ENCODE measurements around the gene MRPL36.
A peak's percentile ranks its signal among the peaks of the same experiment; 100 is the strongest.

The MRPL36 gene

GRCh38 chr5:1762883-1763547, 36.6 kb downstream of the MRPL36 start:
- DNase-seq: no peak

- DNase-seq: peak in 1 of 3 experiments; percentile 22
Observed at GRCh38 chr5:1762121-1762882, 37.3 kb downstream of the MRPL36 start.

- DNase-seq: no peak
Observed at GRCh38 chr5:1761453-1761755, 38.2 kb downstream of the MRPL36 start.

GRCh38 chr5:1760656-1761452, 38.8 kb downstream of the MRPL36 start:
- DNase-seq: no peak

- no peak for DNase-seq
Observed at GRCh38 chr5:1760231-1760630, 39.4 kb downstream of the MRPL36 start.

GRCh38 chr5:1759378-1759970, 40.2 kb downstream of the MRPL36 start:
- no peak for DNase-seq

GRCh38 chr5:1758574-1758973, 41.1 kb downstream of the MRPL36 start:
- DNase-seq: no peak

GRCh38 chr5:1757511-1757910, 42.1 kb downstream of the MRPL36 start:
- DNase-seq: no peak

GRCh38 chr5:1756481-1756880, 43.2 kb downstream of the MRPL36 start:
- no peak for DNase-seq

GRCh38 chr5:1755321-1755949, 44.2 kb downstream of the MRPL36 start:
- DNase-seq: no peak

GRCh38 chr5:1754531-1755220, 45.0 kb downstream of the MRPL36 start:
- DNase-seq: no peak

GRCh38 chr5:1753490-1753889, 46.1 kb downstream of the MRPL36 start:
- no peak for DNase-seq

GRCh38 chr5:1752881-1753280, 46.8 kb downstream of the MRPL36 start:
- DNase-seq: no peak

- no peak for DNase-seq
Observed at GRCh38 chr5:1751864-1752822, 47.5 kb downstream of the MRPL36 start.

GRCh38 chr5:1751026-1751863, 48.4 kb downstream of the MRPL36 start:
- DNase-seq: peak in 1 of 3 experiments; percentile 36

GRCh38 chr5:1750469-1750868, 49.2 kb downstream of the MRPL36 start:
- DNase-seq: no peak

- DNase-seq: no peak
Observed at GRCh38 chr5:1749346-1750124, 50.1 kb downstream of the MRPL36 start.

GRCh38 chr5:1748845-1749244, 50.8 kb downstream of the MRPL36 start:
- no peak for DNase-seq

Data from NCI-H1417 (cell line).